CD4-positive, alpha-beta memory T cell (primary cell): ENCODE measurements around the gene SLC17A9. TPM values are rescaled to one million over a fixed set of nuclear protein-coding genes. Genes with fewer than 3 reads are reported as not detected.

ENCODE experiments used
- CTCF ChIA-PET: fragments of 350-600 bp; sonication (Branson Sonifier 250); formaldehyde crosslinking; loops from one replicate; lab custom pipeline; 2021; ENCODE audit warnings: inconsistent platforms; ENCODE audit not compliant: partially characterized antibody; lab: Charles Lee
- POLR2A ChIA-PET: fragments of 350-600 bp; sonication (Branson Sonifier 250); formaldehyde crosslinking; loops from one replicate; lab custom pipeline; 2021; ENCODE audit not compliant: partially characterized antibody; lab: Charles Lee
- DNase-seq, 5 donors: peaks; one replicate each; pipeline versions ENCODE4 v3.0.0 to v3.0.0-alpha.2; 2020 to 2022; ENCODE audit warnings: mixed read lengths in 1 of 5
- H3K27ac ChIP-seq: one replicate; pipeline ENCODE4 v1.7.0; 2013; ENCODE audit warnings: low read depth, low read length
- H3K27me3 ChIP-seq: 2 replicates; pipeline ENCODE4 v1.7.0; 2013; ENCODE audit warnings: mild to moderate bottlenecking, low read length, moderate library complexity; ENCODE audit not compliant: insufficient read depth
- H3K36me3 ChIP-seq: 2 replicates; pipeline ENCODE4 v1.7.0; 2013; ENCODE audit warnings: mild to moderate bottlenecking, low read length, moderate library complexity; ENCODE audit not compliant: insufficient read depth
- H3K4me1 ChIP-seq: 2 replicates; pipeline ENCODE4 v1.7.0; 2013; ENCODE audit warnings: mild to moderate bottlenecking, low read length, moderate library complexity; ENCODE audit not compliant: insufficient read depth
- H3K4me3 ChIP-seq, 2 donors: one replicate each; pipeline ENCODE4 v1.7.0; 2013; ENCODE audit warnings: low read length in 2 of 2, mild to moderate bottlenecking in 1 of 2
- H3K9me3 ChIP-seq, 2 donors: one replicate each; pipeline ENCODE4 v1.7.0; 2013; ENCODE audit warnings: low read length in 2 of 2, control low read depth in 1 of 2; ENCODE audit not compliant: control insufficient read depth in 1 of 2
- H3K27ac Mint-ChIP-seq, 7 donors: one replicate each; pipeline ENCODE4 v1.8.0; 2020 to 2021; ENCODE audit warnings: mixed read lengths in 7 of 7, mild to moderate bottlenecking in 6 of 7, inconsistent platforms in 3 of 7, moderate library complexity in 3 of 7
- H3K27me3 Mint-ChIP-seq, 2 donors: one replicate each; pipeline ENCODE4 v1.8.0; 2020 to 2021; ENCODE audit warnings: mixed read lengths in 2 of 2
- H3K36me3 Mint-ChIP-seq, 2 donors: one replicate each; pipeline ENCODE4 v1.8.0; 2020 to 2021; ENCODE audit warnings: mixed read lengths in 2 of 2, inconsistent platforms in 1 of 2, mild to moderate bottlenecking in 1 of 2
- H3K4me1 Mint-ChIP-seq, 4 donors: one replicate each; pipeline ENCODE4 v1.8.0; 2020 to 2021; ENCODE audit warnings: mixed read lengths in 4 of 4, mild to moderate bottlenecking in 1 of 4
- H3K4me3 Mint-ChIP-seq, 8 donors: one replicate each; pipeline ENCODE4 v1.8.0; 2020 to 2021; ENCODE audit warnings: mixed read lengths in 8 of 8, mild to moderate bottlenecking in 7 of 8, moderate library complexity in 6 of 8, inconsistent platforms in 3 of 8
- H3K9me3 Mint-ChIP-seq, 8 donors: one replicate each; pipeline ENCODE4 v1.8.0; 2020 to 2021; ENCODE audit warnings: mixed read lengths in 8 of 8, mild to moderate bottlenecking in 5 of 8, inconsistent platforms in 3 of 8, moderate library complexity in 1 of 8
- intact Hi-C: fragments of 100-400 bp; cut with micrococcal nuclease; formaldehyde crosslinking; loops from one replicate; pipeline ENCODE4 v1.15.1; 2023
- polyA plus RNA-seq, 2 donors: library from polyadenylated mRNA; unstranded; fragments of 300-500 nt; fragmentation: Illumina TruSeq; gene quantifications; one replicate each; pipeline ENCODE4 v1.2.3, GENCODE V29; 2021
- total RNA-seq, 2 experiments: library from RNA; stranded (reverse); gene quantifications; one replicate each; pipeline ENCODE4 v1.2.3, GENCODE V29; 2021

The SLC17A9 gene
- total and polyA plus RNA-seq, 4 experiments from 2014 or later, result 0.13 to 2.4 (median 2.1) TPM; not detected in 1

GRCh38 chr20:63007360-63007645 lies 54.8 kb downstream of the SLC17A9 start:
- peaks cover 7 to 43% (median 26%) of the 10 kb centered on the region in 4 donors for H3K4me1 Mint-ChIP-seq
- Histone ChIP-seq H3K27me3 (peaks cover 39% of the 10 kb centered on the region), H3K36me3 (no peaks in the 10 kb centered on the region), H3K9me3 (no peaks in the 10 kb centered on the region), H3K4me3 (no peak overlapping the region), H3K4me1 (peaks cover 44% of the 10 kb centered on the region), H3K27ac (no peak overlapping the region)
- H3K27me3 Mint-ChIP-seq, result peaks cover 39 to 45% of the 10 kb centered on the region in 2 donors
- no peak overlapping the region for H3K27ac Mint-ChIP-seq
- intact Hi-C loops, result loop anchor here (5.0 to 10.0 kb wide), 3 partner anchors 53 to 343 kb away; partner anchors contain the start of gene SLC17A9
- H3K36me3 Mint-ChIP-seq, result peaks cover 0 to 1% of the 10 kb centered on the region in 2 donors
- ChIA-PET CTCF (interaction anchor here (2.8 kb wide), 1 partner anchor 134 kb away, joined by 16 read pairs; no protein-coding TSS in a partner anchor), POLR2A (interaction anchor here (1.1 kb wide), 1 partner anchor 35 kb away, joined by 3 read pairs; no protein-coding TSS in a partner anchor)
- H3K4me3 Mint-ChIP-seq, result no peak overlapping the region
- peaks cover 0 to 4% (median under 1%) of the 10 kb centered on the region in 8 donors for H3K9me3 Mint-ChIP-seq
- no peak for DNase-seq

- Histone ChIP-seq H3K4me3 (no peak overlapping the region), H3K4me1 (peaks cover 44% of the 10 kb centered on the region), H3K27me3 (peaks cover 39% of the 10 kb centered on the region), H3K27ac (no peak overlapping the region), H3K36me3 (no peaks in the 10 kb centered on the region), H3K9me3 (no peaks in the 10 kb centered on the region)
- Mint-ChIP-seq H3K27ac (peak overlapping the region in 2 of 7 donors; percentile 42 to 80), H3K4me1 (peaks cover 7 to 43% (median 26%) of the 10 kb centered on the region in 4 donors), H3K4me3 (peak overlapping the region in 3 of 8 donors; percentile 7 to 46 (median 25)), H3K9me3 (peaks cover 0 to 9% (median 3%) of the 10 kb centered on the region in 8 donors), H3K36me3 (peaks cover 0 to 1% of the 10 kb centered on the region in 2 donors), H3K27me3 (peaks cover 35 to 41% of the 10 kb centered on the region in 2 donors)
- ChIA-PET POLR2A (interaction anchor here (1.1 to 3.3 kb wide), 5 partner anchors 30 to 106 kb away, joined by 3 to 16 read pairs (median 6); partner anchors contain the start of gene GID8), CTCF (interaction anchor here (1.2 to 2.8 kb wide), 9 partner anchors 28 to 138 kb away, joined by 3 to 35 read pairs (median 8); no protein-coding TSS in a partner anchor)
- intact Hi-C loops, result loop anchor here (5.0 to 10.0 kb wide), 3 partner anchors 53 to 343 kb away; partner anchors contain the start of gene SLC17A9
- DNase-seq, result no peak
Observed at GRCh38 chr20:63007646-63008488, 55.4 kb downstream of the SLC17A9 start.

- Histone ChIP-seq H3K36me3 (no peaks in the 10 kb centered on the region), H3K4me3 (no peak overlapping the region), H3K4me1 (peaks cover 44% of the 10 kb centered on the region), H3K27me3 (peaks cover 33% of the 10 kb centered on the region), H3K27ac (no peak overlapping the region), H3K9me3 (no peaks in the 10 kb centered on the region)
- H3K36me3 Mint-ChIP-seq, result peaks cover 0 to 3% of the 10 kb centered on the region in 2 donors
- POLR2A ChIA-PET, result interaction anchor here (1.4 to 3.3 kb wide), 5 partner anchors 31 to 107 kb away, joined by 4 to 16 read pairs (median 6); partner anchors contain the start of gene GID8
- intact Hi-C loops, result loop anchor here (1.0 to 10.0 kb wide), 6 partner anchors 36 to 344 kb away; partner anchors contain the start of gene SLC17A9
- CTCF ChIA-PET, result interaction anchor here (1.0 to 2.8 kb wide), 15 partner anchors 29 to 147 kb away, joined by 3 to 35 read pairs (median 8); partner anchors contain the start of gene TCFL5
- peak overlapping the region in 3 of 7 donors; percentile 36 to 80 (median 78) for H3K27ac Mint-ChIP-seq
- peaks cover 2 to 15% (median 10%) of the 10 kb centered on the region in 8 donors for H3K9me3 Mint-ChIP-seq
- no peak for DNase-seq
- peak overlapping the region in 4 of 8 donors; percentile 13 to 85 (median 45) for H3K4me3 Mint-ChIP-seq
- peaks cover 36 to 40% of the 10 kb centered on the region in 2 donors for H3K27me3 Mint-ChIP-seq
- peaks cover 7 to 43% (median 26%) of the 10 kb centered on the region in 4 donors for H3K4me1 Mint-ChIP-seq
Observed at GRCh38 chr20:63008541-63009044, 56.1 kb downstream of the SLC17A9 start.

- peaks cover 0 to 3% of the 10 kb centered on the region in 2 donors for H3K36me3 Mint-ChIP-seq
- H3K27me3 Mint-ChIP-seq, result peaks cover 40% of the 10 kb centered on the region in 2 donors
- Histone ChIP-seq H3K4me1 (peaks cover 44% of the 10 kb centered on the region), H3K4me3 (peak overlapping the region in 1 of 2 donors; percentile 65), H3K27ac (no peak overlapping the region), H3K9me3 (no peaks in the 10 kb centered on the region), H3K36me3 (no peaks in the 10 kb centered on the region), H3K27me3 (peaks cover 31% of the 10 kb centered on the region)
- CTCF ChIA-PET, result interaction anchor here (0.7 to 2.8 kb wide), 18 partner anchors 29 to 148 kb away, joined by 3 to 35 read pairs (median 6); partner anchors contain the start of gene TCFL5
- H3K4me1 Mint-ChIP-seq, result peaks cover 7 to 43% (median 26%) of the 10 kb centered on the region in 4 donors
- H3K27ac Mint-ChIP-seq, result peak overlapping the region in 5 of 7 donors; percentile 36 to 95 (median 80)
- peaks cover 3 to 19% (median 17%) of the 10 kb centered on the region in 8 donors for H3K9me3 Mint-ChIP-seq
- POLR2A ChIA-PET, result interaction anchor here (0.6 to 3.3 kb wide), 8 partner anchors 32 to 109 kb away, joined by 3 to 16 read pairs (median 5); partner anchors contain the start of gene GID8
- peak; percentile 74 to 82 (median 74) for DNase-seq
- intact Hi-C loops, result loop anchor here (1.0 to 10.0 kb wide), 6 partner anchors 37 to 345 kb away; partner anchors contain the start of gene SLC17A9
- peak overlapping the region in 6 of 8 donors; percentile 86 to 92 (median 90) for H3K4me3 Mint-ChIP-seq
Observed at GRCh38 chr20:63009045-63009961, 56.8 kb downstream of the SLC17A9 start.

GRCh38 chr20:63009988-63010769 lies 57.7 kb downstream of the SLC17A9 start:
- ChIA-PET POLR2A (interaction anchor here (0.9 to 3.3 kb wide), 7 partner anchors 38 to 110 kb away, joined by 3 to 16 read pairs (median 4); partner anchors contain the start of gene GID8), CTCF (interaction anchor here (0.8 to 2.8 kb wide), 15 partner anchors 30 to 148 kb away, joined by 3 to 35 read pairs (median 8); partner anchors contain the start of gene TCFL5)
- Histone ChIP-seq H3K27me3 (peaks cover 22% of the 10 kb centered on the region), H3K9me3 (no peaks in the 10 kb centered on the region), H3K27ac (no peak overlapping the region), H3K36me3 (no peaks in the 10 kb centered on the region), H3K4me3 (peak overlapping the region; percentile 52 to 65), H3K4me1 (peaks cover 38% of the 10 kb centered on the region)
- Mint-ChIP-seq H3K9me3 (peaks cover 3 to 20% (median 17%) of the 10 kb centered on the region in 8 donors), H3K27me3 (peaks cover 40 to 43% of the 10 kb centered on the region in 2 donors), H3K27ac (peak overlapping the region in 5 of 7 donors; percentile 62 to 95 (median 92)), H3K4me3 (peak overlapping the region in 7 of 8 donors; percentile 32 to 92 (median 89)), H3K36me3 (peaks cover 0 to 5% of the 10 kb centered on the region in 2 donors), H3K4me1 (peaks cover 7 to 38% (median 21%) of the 10 kb centered on the region in 4 donors)
- DNase-seq, result peak in 4 of 5 donors; percentile 58 to 85 (median 72)
- intact Hi-C loops, result loop anchor here (1.0 to 10.0 kb wide), 6 partner anchors 38 to 345 kb away; partner anchors contain the start of gene SLC17A9
